Kidney (tissue), 14 donors: ENCODE measurements around the gene SOCS1. TPM values are rescaled to one million over a fixed set of nuclear protein-coding genes. Genes with fewer than 3 reads are reported as not detected.

Experiments
- DNase-seq, 5 donors: peaks; one replicate each; pipeline ENCODE4 v3.0.0-alpha.2; 2013 to 2020
- FAIRE-seq: peaks from 2 replicates; lab custom pipeline; 2012; peaks lifted over from hg19 to GRCh38; lab: Jason Lieb, UNC
- H3K27ac ChIP-seq, 2 donors: one replicate each; pipeline ENCODE4 v1.7.0; 2013; ENCODE audit warnings: low read depth in 2 of 2, low read length in 2 of 2, inconsistent platforms in 1 of 2
- H3K27me3 ChIP-seq: one replicate; pipeline ENCODE4 v1.7.1; 2013; ENCODE audit warnings: low read length, inconsistent platforms; ENCODE audit not compliant: control insufficient read depth, insufficient read depth
- H3K36me3 ChIP-seq, 3 donors: one replicate each; pipeline versions ENCODE4 v1.7.0 to v1.7.1; 2013; ENCODE audit warnings: low read length in 3 of 3, control low read depth in 1 of 3, inconsistent platforms in 1 of 3; ENCODE audit not compliant: insufficient read depth in 3 of 3, control insufficient read depth in 2 of 3
- H3K4me1 ChIP-seq, 3 donors: one replicate each; pipeline versions ENCODE4 v1.7.0 to v1.7.1; 2013; ENCODE audit warnings: low read length in 3 of 3, inconsistent platforms in 1 of 3, low read depth in 1 of 3; ENCODE audit not compliant: control insufficient read depth in 2 of 3, insufficient read depth in 2 of 3
- H3K4me3 ChIP-seq, 3 donors: one replicate each; pipeline versions ENCODE4 v1.7.0 to v1.8.1; 2013; ENCODE audit warnings: low read length in 3 of 3, control low read depth in 1 of 3, inconsistent platforms in 1 of 3
- H3K9ac ChIP-seq, 3 donors: one replicate each; pipeline versions ENCODE4 v1.7.0 to v1.7.1; 2013; ENCODE audit warnings: low read length in 3 of 3, control low read depth in 1 of 3, inconsistent platforms in 1 of 3
- H3K9me3 ChIP-seq, 3 donors: one replicate each; pipeline versions ENCODE4 v1.7.0 to v1.7.1; 2013; ENCODE audit warnings: low read length in 3 of 3, control low read depth in 1 of 3, inconsistent platforms in 1 of 3; ENCODE audit not compliant: control insufficient read depth in 2 of 3, insufficient read depth in 1 of 3
- intact Hi-C: fragments of 100-400 bp; cut with DNase I; formaldehyde crosslinking; loops from one replicate; pipeline ENCODE4 v1.11.1; 2022
- polyA plus RNA-seq: library from polyadenylated mRNA; stranded (reverse); fragments of 350-450 nt; fragmentation: Illumina TruSeq; extraction: RNeasy Lipid Tissue Mini Kit (QIAGEN cat#74804); gene quantifications from one replicate; pipeline ENCODE4 v1.2.3, GENCODE V29; 2014; ENCODE audit warnings: low read depth, low replicate concordance; ENCODE audit not compliant: insufficient read depth
- total RNA-seq: library from RNA; stranded (reverse); fragmentation: NEBNext Ultra II Directional; extraction: Animal tissue kit (Norgen Biotek cat#: 25700); gene quantifications from one replicate; pipeline ENCODE4 v1.2.1, GENCODE V29; 2021
- TF ChIP-seq, protein P1 (sequence below): IDR thresholded peaks from 3 replicates; pipeline ENCODE4 v1.5.1; 2012; ENCODE audit warnings: mild to moderate bottlenecking, moderate library complexity, borderline replicate concordance; ENCODE audit not compliant: insufficient read depth; ENCODE audit errors: extremely low read depth
- donor health status: control.
- donor health status: control.
- donor health status: control.
- donor health status: control.
- donor health status: control.
- donor health status: DM: yes; HTN: yes; CAD: no.
- donor health status: Normal renal cell carcinoma (clear cell type).

SOCS1 gene
- total and polyA plus RNA-seq, 2 donors from 2014 or later: 10.4 to 21.8 TPM

DNA sequence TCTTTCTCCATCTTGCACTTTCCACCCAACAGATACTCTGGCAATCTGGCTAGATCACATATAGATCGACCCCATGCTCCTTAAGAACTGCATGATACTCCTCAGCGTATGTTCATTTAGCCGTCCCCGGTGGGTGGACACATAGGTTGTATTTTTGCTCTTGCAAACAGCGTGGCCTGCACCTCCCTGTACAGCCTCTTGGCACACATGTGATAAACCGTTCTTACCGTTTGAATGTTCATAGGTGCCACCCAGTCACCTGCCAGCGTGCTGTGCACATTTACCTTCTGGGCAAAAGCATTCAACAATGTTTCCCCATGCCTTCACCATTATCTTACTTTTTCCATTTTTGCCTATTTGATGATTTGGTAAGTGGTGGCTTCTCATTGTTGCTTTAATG lies 6.9 kb upstream of the SOCS1 start:
- Histone ChIP-seq H3K36me3 (no peaks in the 10 kb centered on the region), H3K4me1 (peaks cover 0 to 12% (median 11%) of the 10 kb centered on the region in 3 donors), H3K9me3 (no peaks in the 10 kb centered on the region), H3K27ac (no peak overlapping the region), H3K4me3 (no peak overlapping the region), H3K27me3 (no peaks in the 10 kb centered on the region), H3K9ac (no peak overlapping the region)
- DNase-seq (no peak), FAIRE-seq (no peak)
- intact Hi-C loops: no loop called here
- TF ChIP-seq, protein P1, sequence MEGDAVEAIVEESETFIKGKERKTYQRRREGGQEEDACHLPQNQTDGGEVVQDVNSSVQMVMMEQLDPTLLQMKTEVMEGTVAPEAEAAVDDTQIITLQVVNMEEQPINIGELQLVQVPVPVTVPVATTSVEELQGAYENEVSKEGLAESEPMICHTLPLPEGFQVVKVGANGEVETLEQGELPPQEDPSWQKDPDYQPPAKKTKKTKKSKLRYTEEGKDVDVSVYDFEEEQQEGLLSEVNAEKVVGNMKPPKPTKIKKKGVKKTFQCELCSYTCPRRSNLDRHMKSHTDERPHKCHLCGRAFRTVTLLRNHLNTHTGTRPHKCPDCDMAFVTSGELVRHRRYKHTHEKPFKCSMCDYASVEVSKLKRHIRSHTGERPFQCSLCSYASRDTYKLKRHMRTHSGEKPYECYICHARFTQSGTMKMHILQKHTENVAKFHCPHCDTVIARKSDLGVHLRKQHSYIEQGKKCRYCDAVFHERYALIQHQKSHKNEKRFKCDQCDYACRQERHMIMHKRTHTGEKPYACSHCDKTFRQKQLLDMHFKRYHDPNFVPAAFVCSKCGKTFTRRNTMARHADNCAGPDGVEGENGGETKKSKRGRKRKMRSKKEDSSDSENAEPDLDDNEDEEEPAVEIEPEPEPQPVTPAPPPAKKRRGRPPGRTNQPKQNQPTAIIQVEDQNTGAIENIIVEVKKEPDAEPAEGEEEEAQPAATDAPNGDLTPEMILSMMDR: no peak

DNA sequence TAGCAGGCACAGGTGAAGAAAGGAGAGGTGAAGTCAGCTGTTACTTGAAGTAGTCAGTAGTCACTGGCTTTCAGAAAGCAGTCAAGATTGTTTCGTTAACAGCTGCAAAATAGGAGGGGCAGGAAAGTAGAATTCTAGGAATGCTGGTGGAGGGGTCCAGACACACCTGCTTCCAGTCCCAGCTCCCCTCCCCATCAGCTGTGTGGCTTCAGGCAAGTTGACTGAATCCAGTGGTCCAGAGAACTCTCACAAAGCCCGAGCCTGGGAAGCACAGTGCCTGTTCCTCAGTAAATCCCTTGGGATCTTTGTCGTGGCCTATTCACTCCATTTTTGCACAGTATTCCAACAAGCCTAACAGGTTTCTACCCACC lies 4.6 kb upstream of the SOCS1 start:
- no peak for FAIRE-seq
- Histone ChIP-seq H3K9ac (peak overlapping the region in 1 of 3 donors; percentile 12), H3K27ac (no peak overlapping the region), H3K27me3 (no peaks in the 10 kb centered on the region), H3K9me3 (no peaks in the 10 kb centered on the region), H3K4me1 (peaks cover 0 to 19% (median 15%) of the 10 kb centered on the region in 3 donors), H3K36me3 (no peaks in the 10 kb centered on the region), H3K4me3 (no peak overlapping the region)
- intact Hi-C loops: no loop called here
- peak in 3 of 5 donors; percentile 34 to 45 (median 37) for DNase-seq
- TF ChIP-seq, protein P1: no peak

DNA sequence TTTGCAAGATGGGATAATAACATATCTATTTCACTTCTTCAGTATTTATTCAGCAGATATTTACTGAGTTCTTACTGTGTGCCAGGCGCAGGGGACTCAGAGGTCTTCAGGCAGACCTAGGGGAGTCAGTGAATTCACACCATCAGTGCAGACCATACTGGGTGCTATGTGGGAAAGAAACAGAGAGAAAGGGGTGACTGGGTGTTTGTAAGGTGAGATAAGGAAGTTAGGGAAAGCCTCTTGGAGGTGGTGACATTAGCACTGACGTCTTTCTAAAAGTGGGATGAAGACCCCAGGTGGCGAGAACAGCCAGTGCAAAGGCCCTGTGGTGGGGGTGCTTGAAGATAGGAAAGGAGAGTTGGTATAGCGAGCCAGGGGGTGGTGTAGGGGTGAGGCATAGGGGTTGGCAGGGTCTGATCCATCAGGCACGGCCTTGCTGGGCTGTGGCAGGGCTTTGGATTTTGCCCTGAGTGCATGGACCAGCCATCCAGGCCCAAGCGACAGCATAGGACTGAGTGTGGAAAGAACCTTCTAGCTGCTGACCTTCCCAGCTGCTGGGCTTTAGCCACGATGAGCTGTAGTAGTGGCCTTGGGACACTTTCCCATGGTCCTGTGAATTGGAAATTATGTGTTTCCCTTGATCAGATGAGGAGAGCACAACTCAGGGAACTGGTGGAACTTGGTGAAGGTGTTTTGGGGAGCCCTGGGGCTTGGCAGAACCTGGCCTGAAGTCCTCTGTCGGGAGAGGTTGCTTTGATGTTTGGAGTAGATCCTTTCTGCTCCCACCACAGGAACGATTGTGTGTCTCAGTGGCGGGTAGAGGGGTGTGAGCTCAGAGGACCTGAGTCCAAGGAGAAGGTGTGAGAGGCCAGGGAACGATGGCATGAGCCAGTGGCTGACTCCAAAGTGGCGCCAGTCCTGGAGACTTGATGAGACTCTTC lies 3.9 kb upstream of the SOCS1 start:
- FAIRE-seq (no peak), DNase-seq (no peak)
- intact Hi-C loops: loop anchor here (5.0 kb wide), 1 partner anchor 283 kb away; no protein-coding TSS in a partner anchor
- no peaks in the 10 kb centered on the region for H3K9me3 ChIP-seq
- no peak overlapping the region for H3K27ac ChIP-seq
- H3K36me3 ChIP-seq: no peaks in the 10 kb centered on the region
- TF ChIP-seq, protein P1: no peak
- no peaks in the 10 kb centered on the region for H3K27me3 ChIP-seq
- no peak overlapping the region for H3K4me3 ChIP-seq
- no peak overlapping the region for H3K9ac ChIP-seq
- peaks cover 0 to 20% (median 15%) of the 10 kb centered on the region in 3 donors for H3K4me1 ChIP-seq
